Natural killer cell (primary cell): ENCODE measurements around the gene ASCC2. TPM values are rescaled to one million over a fixed set of nuclear protein-coding genes. Genes with fewer than 3 reads are reported as not detected.

Source experiments
- ATAC-seq, 3 donors: fragments of 150-1000 bp in 2 of 3; fragments of 200-7000 bp in 1 of 3; cut with Tn5 transposase; 1 replicate in 1 of 3; 2 replicates in 2 of 3; pipeline ENCODE4 v1.10.0; 2021; ENCODE audit warnings: mild to moderate bottlenecking in 2 of 3, moderate library complexity in 2 of 3
- DNase-seq, 2 donors: peaks; one replicate each; pipeline versions ENCODE4 v3.0.0 to v3.0.0-alpha.2; 2013 to 2021; ENCODE audit warnings: mixed read lengths in 1 of 2
- H3K27ac ChIP-seq: one replicate; pipeline ENCODE4 v1.5.1; 2013; ENCODE audit warnings: mild to moderate bottlenecking, low read length
- H3K27me3 ChIP-seq: one replicate; pipeline ENCODE4 v1.6.1; 2013; ENCODE audit warnings: low read length; ENCODE audit not compliant: control insufficient read depth, insufficient read depth
- H3K36me3 ChIP-seq: one replicate; pipeline ENCODE4 v1.6.1; 2013; ENCODE audit warnings: low read length; ENCODE audit not compliant: control insufficient read depth, insufficient read depth
- H3K4me1 ChIP-seq: one replicate; pipeline ENCODE4 v1.6.1; 2013; ENCODE audit warnings: low read length; ENCODE audit not compliant: control insufficient read depth, insufficient read depth
- H3K4me3 ChIP-seq: one replicate; pipeline ENCODE4 v1.5.1; 2013; ENCODE audit warnings: low read length
- H3K9me3 ChIP-seq: one replicate; pipeline ENCODE4 v1.6.1; 2013; ENCODE audit warnings: low read length; ENCODE audit not compliant: control insufficient read depth, insufficient read depth
- H3K27ac Mint-ChIP-seq, 2 donors: one replicate each; pipeline ENCODE4 v1.8.0; 2022; ENCODE audit warnings: mild to moderate bottlenecking in 2 of 2, mixed read lengths in 2 of 2, moderate library complexity in 1 of 2
- H3K27me3 Mint-ChIP-seq, 2 donors: one replicate each; pipeline ENCODE4 v1.8.0; 2022; ENCODE audit warnings: low read depth in 2 of 2, mixed read lengths in 2 of 2
- H3K36me3 Mint-ChIP-seq: one replicate; pipeline ENCODE4 v1.8.0; 2022; ENCODE audit warnings: mixed read lengths
- H3K4me1 Mint-ChIP-seq, 2 donors: one replicate each; pipeline ENCODE4 v1.8.0; 2022; ENCODE audit warnings: mixed read lengths in 2 of 2
- H3K4me3 Mint-ChIP-seq: one replicate; pipeline ENCODE4 v1.8.0; 2022; ENCODE audit warnings: mild to moderate bottlenecking, moderate library complexity, mixed read lengths
- H3K9me3 Mint-ChIP-seq, 2 donors: one replicate each; pipeline ENCODE4 v1.8.0; 2022; ENCODE audit warnings: mixed read lengths in 2 of 2
- CTCF ChIP-seq: fragments of 200-600 bp; IDR thresholded peaks from one replicate; pipeline ENCODE4 v1.8.0; 2022; ENCODE audit warnings: antibody characterized with exemption
- WGBS: methylation state at CpG from one replicate; pipeline ENCODE4 v1.1.7; 2013; ENCODE audit warnings: missing lambda C conversion rate; ENCODE audit not compliant: insufficient coverage; 5-methylcytosine and 5-hydroxymethylcytosine counted together
- intact Hi-C: fragments of 100-400 bp; cut with micrococcal nuclease; formaldehyde crosslinking; loops from one replicate; pipeline ENCODE4 v1.14.2; 2022
- total RNA-seq, 4 donors: library from RNA; stranded (reverse); fragments of 120-200 nt in 1 of 4; gene quantifications; one replicate each; pipeline versions ENCODE4 v1.2.3 to v1.2.4, GENCODE V29; 2013 to 2022

ASCC2 gene
- total RNA-seq, 3 donors from 2014 or later (not counting 1 experiment from before 2014, with no cell fraction given): 102 to 130 (median 128) TPM

- Mint-ChIP-seq H3K4me3 (no peak overlapping the region), H3K27me3 (peaks cover 0 to 6% of the 10 kb centered on the region in 2 donors), H3K4me1 (no peaks in the 10 kb centered on the region), H3K36me3 (no peaks in the 10 kb centered on the region), H3K27ac (no peak overlapping the region), H3K9me3 (no peaks in the 10 kb centered on the region)
- H3K27ac ChIP-seq: no peak overlapping the region
- ATAC-seq (no peak), DNase-seq (no peak)
- intact Hi-C loops: no loop called here
- no peaks in the 10 kb centered on the region for H3K9me3 ChIP-seq
- no peaks in the 10 kb centered on the region for H3K27me3 ChIP-seq
- H3K4me3 ChIP-seq: no peak overlapping the region
- WGBS: 92% methylated on average over 3 of the region's 3 CpGs
- H3K36me3 ChIP-seq: no peaks in the 10 kb centered on the region
- TF ChIP-seq CTCF: no peak
- no peaks in the 10 kb centered on the region for H3K4me1 ChIP-seq
Observed at GRCh38 chr22:29854432-29854831, 16.4 kb upstream of the ASCC2 start.

- no peak for ATAC-seq
- Mint-ChIP-seq H3K36me3 (no peaks in the 10 kb centered on the region), H3K27ac (no peak overlapping the region), H3K4me3 (no peak overlapping the region), H3K9me3 (no peaks in the 10 kb centered on the region), H3K4me1 (no peaks in the 10 kb centered on the region), H3K27me3 (no peaks in the 10 kb centered on the region)
- H3K27me3 ChIP-seq: no peaks in the 10 kb centered on the region
- WGBS: 71% methylated on average over 2 of the region's 3 CpGs
- TF ChIP-seq CTCF: no peak
- H3K27ac ChIP-seq: no peak overlapping the region
- no peaks in the 10 kb centered on the region for H3K4me1 ChIP-seq
- H3K9me3 ChIP-seq: no peaks in the 10 kb centered on the region
- H3K36me3 ChIP-seq: no peaks in the 10 kb centered on the region
- DNase-seq: no peak
- intact Hi-C loops: no loop called here
- no peak overlapping the region for H3K4me3 ChIP-seq
Observed at GRCh38 chr22:29848111-29848510, 10.0 kb upstream of the ASCC2 start.

- DNase-seq (no peak), ATAC-seq (no peak)
- H3K36me3 Mint-ChIP-seq: no peaks in the 10 kb centered on the region
- intact Hi-C loops: no loop called here
- Histone ChIP-seq H3K4me1 (no peaks in the 10 kb centered on the region), H3K27me3 (no peaks in the 10 kb centered on the region), H3K27ac (no peak overlapping the region), H3K36me3 (no peaks in the 10 kb centered on the region), H3K9me3 (no peaks in the 10 kb centered on the region), H3K4me3 (no peak overlapping the region)
- TF ChIP-seq CTCF: no peak
- WGBS: 88% methylated on average over 2 of the region's 2 CpGs
- H3K27me3 Mint-ChIP-seq: no peaks in the 10 kb centered on the region
- no peak overlapping the region for H3K4me3 Mint-ChIP-seq
- H3K27ac Mint-ChIP-seq: no peak overlapping the region
- H3K9me3 Mint-ChIP-seq: no peaks in the 10 kb centered on the region
- no peaks in the 10 kb centered on the region for H3K4me1 Mint-ChIP-seq
Observed at GRCh38 chr22:29846290-29846689, 8.2 kb upstream of the ASCC2 start.

- no peak overlapping the region for H3K4me3 Mint-ChIP-seq
- no peaks in the 10 kb centered on the region for H3K36me3 Mint-ChIP-seq
- intact Hi-C loops: no loop called here
- WGBS: 86% methylated on average over 2 of the region's 2 CpGs
- H3K36me3 ChIP-seq: no peaks in the 10 kb centered on the region
- H3K9me3 ChIP-seq: no peaks in the 10 kb centered on the region
- TF ChIP-seq CTCF: no peak
- no peaks in the 10 kb centered on the region for H3K9me3 Mint-ChIP-seq
- H3K27ac Mint-ChIP-seq: no peak overlapping the region
- no peak for ATAC-seq
- no peaks in the 10 kb centered on the region for H3K27me3 Mint-ChIP-seq
- no peak overlapping the region for H3K4me3 ChIP-seq
- DNase-seq: no peak
- no peaks in the 10 kb centered on the region for H3K27me3 ChIP-seq
- peaks cover 12 to 15% of the 10 kb centered on the region in 2 donors for H3K4me1 Mint-ChIP-seq
- H3K4me1 ChIP-seq: peaks cover 4% of the 10 kb centered on the region
- H3K27ac ChIP-seq: no peak overlapping the region
Observed at GRCh38 chr22:29842740-29843139, 4.7 kb upstream of the ASCC2 start.
